Mesenteric fat pad (tissue), 1 donor: ENCODE data around the gene STAT2. TPM values are rescaled to one million over a fixed set of nuclear protein-coding genes. Genes with fewer than 3 reads are reported as not detected.
"Not testable (repeated sequence)": the region's sequence is repeated elsewhere in the genome, so short reads cannot be mapped to it uniquely, and the experiment has no call there.

Experiments used
- DNase-seq: peaks from one replicate; pipeline ENCODE4 v3.0.0-alpha.2; 2020; ENCODE audit warnings: low spot score
- total RNA-seq: library from RNA; stranded (reverse); fragmentation: NEBNext Ultra II Directional; extraction: Animal tissue kit (Norgen Biotek cat#: 25700); gene quantifications from one replicate; pipeline ENCODE4 v1.2.1, GENCODE V29; 2021
- donor health status: DM: yes; HTN: yes; CAD: no.

STAT2 gene
- total RNA-seq, 1 donor from 2014 or later: 216 TPM

DNA sequence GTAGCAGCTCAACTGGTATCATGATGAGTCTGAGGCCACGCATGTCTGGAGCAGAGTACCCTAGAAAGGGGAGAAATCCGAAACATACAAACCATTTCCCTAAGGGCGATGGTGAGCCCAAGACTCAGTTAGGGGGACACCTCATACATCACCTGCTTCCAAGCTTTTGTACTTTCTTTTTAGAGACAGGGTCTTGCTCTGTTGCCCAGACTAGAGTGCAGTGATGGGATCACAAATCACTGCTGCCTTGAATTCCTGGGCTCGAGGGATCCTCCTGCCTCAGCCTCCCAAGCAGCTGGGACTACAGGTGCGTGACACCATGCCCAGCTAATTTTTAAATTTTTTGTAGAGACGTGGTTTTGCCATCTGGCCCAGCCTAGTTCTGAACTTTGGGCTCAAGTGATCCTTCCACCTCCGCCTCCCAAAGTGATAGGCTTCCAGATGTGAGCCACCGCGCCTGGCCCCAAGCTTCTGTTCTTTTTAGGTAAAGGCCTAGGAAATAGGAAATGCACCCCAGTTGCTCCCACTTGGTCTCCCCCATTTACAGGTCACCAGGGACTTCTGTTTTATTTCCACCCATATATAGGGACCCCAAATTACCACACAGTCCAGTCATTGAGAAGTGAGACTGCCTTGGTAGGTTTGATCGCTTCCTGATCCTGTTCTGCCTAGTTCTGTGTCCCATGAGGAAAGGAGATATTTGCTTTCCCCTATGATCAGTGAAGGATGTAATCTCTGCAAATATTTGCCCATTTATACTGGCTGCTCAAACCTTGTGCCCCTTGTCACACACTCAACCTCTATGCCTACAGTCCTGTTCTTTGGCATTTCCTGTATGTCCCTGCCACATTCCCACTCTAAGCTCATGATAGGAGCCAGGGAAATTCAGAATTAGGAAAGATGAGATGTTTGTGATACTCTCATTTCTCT is 2.5 kb upstream of the STAT2 start, which contains the start of gene APOF:
APOF (minus strand) TSS at position 728 of the 930 bp plus-strand sequence; CDS start at position 616, 112 bp downstream.
- DNase-seq: no peak

DNA sequence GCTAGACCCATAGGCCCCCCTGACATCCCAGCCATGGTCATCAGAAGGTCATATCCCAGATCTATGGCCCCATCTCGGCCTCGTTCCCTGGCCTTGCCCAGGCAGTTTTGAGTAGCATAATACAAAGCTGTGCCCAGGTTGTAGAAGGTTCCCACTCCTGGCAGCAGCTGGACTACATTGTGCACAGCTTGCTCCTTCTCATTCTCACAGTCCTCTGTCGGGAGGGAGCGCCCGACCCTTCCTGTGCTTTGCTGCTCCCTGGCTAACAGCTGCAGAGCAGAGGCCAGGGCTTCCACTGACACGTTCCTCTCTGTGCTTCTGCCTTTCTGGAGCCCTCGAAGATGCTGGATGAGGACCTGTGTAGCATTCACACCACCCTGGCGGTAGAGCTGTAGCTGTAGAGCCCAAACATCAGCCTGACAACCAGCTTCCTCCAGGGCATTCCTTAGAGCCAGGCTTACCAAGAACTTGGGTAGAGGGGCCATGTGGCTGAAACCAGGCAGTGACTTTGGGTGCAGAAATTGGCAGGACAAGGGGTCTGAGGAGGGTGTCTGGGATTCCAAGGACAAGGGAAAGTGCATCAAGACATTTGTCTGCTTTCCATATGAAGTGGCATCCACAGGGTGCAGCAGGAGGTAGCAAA is 1.7 kb upstream of the STAT2 start:
- DNase-seq: no peak

DNA sequence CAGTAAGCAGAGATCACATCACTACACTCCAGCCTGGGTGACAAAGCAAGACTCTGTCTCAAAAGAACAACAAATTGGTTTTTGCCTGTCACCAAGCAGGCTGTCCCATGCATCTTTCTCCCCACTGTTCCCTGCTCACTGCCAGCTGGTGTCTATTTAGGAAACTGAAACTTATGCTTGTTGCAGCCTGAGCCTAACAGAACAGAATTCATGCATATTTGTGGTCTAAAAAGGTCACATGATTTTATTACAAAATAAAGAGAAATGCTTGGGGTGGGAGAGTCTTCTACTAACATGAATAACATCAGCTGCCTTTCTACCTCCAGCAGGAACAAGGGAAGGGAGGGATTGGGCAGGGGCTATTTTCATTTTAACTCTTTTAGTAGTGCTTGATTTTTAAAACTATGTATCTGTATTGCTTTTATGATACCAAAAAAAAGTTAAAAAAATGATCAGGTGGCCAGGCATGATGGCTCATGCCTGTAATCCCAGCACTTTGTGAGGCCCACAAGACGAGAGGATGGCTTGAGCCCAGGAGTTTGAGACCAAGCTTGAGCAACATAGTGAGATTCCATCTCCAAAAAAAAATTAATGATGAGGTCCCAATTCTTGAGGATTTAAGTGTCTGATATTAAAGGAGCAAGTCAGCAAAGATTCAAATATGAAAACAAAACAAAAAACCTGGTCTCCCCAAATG is 923 bp downstream of the STAT2 start:
- DNase-seq: no peak

DNA sequence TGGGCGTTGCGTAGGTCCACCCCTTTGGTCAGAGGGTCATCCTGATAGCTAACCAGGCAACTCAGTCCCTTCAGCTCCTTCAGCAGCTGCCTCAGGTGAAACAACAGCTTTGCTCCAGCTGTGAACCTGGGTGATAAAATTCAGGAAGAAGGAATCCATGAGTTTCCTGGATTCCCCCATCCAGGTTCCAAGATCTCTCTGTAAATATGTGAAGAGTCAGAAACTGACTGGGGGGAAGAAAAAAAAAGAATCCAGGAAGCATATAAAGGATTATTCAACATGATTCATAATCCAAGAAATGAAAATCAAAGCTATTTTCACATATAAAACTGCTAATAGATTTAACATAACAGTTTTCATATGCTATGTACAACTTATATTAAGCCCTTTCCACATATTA is 8.6 kb downstream of the STAT2 start:
- no peak for DNase-seq

DNA sequence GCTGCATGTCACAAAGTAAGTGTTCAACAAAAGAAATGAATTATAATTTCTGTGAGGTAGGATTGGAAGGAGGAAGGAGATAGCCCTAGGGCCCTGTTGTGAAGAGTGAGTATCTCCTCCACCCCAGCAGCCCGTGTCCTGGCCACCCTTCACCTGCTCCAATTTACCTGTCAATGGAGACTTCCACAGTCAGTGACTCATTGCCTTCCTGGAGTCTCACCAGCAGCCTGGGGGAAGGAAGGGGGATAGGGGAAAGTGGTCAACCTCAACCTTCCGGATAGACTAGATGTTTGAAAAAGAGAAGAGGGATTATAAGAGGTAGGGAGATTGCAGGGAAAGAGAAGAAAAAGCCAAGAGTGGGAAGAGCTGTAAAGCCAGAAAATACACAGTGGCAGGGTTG is 9.2 kb downstream of the STAT2 start:
- DNase-seq: no peak

DNA sequence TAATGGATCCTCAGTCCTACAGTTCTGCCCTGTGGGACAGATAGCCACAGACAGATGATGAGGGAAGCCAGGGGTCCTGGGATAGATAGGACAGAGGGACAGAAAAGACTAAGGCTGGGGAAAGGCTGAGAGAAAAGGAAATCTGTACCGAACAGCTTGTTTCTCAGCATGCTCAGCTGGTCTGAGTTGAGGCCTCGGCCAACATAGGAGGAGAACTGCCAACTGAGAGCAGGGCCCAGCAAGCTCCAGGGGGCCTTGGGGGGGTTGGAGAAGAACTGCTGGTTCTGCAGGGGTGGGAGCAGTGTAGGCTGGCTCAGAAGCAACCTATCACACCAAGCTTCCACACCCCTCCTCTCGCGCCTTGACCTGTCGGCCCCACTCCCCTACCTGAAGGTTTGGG is 11.1 kb downstream of the STAT2 start:
- DNase-seq: peak; percentile 43

DNA sequence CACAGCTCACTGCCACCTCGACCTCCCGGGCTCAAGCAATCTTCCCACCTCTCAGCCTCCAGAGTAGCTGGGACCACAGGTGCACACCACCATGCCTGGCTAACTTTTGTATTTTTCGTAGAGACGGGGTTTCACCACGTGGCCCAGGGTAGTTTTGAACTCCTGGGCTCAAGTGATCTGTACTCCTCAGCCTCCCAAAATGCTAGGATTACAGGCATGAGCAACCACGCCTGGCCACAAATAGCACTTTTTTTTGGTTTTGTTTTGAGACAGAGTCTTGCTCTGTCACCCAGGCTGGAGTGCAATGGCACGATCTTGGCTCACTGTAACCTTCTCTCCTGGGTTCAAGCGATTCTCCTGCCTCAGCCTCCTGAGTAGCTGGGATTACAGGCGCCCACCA is 12.7 kb downstream of the STAT2 start:
- not testable (repeated sequence) for DNase-seq

DNA sequence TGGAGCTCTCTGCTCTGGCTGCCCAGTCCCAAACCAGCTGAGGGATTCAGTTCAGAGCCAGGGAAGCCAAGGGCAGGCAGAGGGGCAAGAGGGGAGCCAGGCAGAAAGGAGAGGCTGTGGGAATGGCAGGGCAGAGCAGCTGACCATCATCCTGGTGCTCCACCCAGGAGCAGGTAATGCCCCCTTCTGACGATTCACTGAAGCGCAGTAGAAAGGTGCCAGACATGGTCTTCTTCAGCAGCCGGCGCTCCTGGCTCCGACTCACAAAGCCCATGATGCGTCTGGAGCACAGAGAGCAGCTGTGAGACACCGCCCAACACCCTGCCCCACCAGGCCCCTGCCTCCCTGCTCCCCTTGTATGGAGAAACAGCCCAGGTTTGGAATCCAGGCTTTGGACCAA is 13.2 kb downstream of the STAT2 start:
- no peak for DNase-seq

DNA sequence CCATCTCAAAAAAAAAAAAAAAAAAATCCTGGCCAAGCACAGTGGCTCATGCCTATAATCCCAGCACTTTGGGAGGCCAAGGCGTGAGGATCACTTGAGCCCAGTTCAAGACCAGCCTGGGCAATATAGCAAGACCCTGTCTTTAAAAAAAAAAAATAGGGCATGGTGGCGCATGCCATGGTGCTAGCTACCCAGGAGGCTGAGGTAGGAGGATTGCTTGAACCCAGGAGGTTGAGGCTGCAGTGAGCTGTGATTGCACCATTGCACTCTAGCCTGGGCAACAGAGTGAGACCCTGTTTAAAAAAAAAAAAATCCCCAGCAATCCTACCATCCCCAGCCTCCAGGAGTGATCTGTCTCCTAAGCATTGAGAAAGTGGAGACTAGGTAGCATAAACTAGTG is 17.6 kb downstream of the STAT2 start:
- not testable (repeated sequence) for DNase-seq

DNA sequence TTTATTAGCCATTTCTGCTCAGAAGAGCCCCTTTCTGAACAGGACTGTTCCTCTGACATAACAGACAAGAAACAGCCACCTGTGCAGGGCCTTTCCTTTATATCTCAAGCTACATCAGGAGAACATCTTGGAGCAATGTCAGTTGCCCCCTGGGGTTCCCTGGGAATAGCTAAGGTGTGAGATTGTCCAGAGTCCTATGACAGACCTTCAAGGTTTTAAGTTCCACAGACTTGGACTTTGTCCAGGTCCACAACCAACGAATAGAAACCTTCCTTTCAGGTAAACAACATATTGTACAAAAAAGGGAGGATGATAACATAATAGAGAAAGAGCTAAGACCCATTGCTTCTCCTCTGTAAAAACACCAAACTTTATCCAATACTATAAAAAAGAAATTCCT is 18.3 kb downstream of the STAT2 start:
- DNase-seq: no peak

DNA sequence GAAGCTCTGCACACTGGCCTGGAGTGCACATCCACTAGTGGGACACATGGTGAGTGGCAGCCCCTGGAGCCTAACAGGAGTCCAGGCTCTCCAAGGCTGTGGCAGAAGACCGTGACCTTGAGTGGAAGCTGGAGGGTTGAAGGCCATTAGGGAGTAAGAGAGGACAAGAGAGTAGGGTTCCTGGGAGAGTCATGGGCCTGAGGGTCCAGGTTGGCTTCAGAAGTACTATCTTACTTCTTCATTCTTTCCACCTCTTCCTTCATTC is 20.8 kb downstream of the STAT2 start:
- DNase-seq: no peak

DNA sequence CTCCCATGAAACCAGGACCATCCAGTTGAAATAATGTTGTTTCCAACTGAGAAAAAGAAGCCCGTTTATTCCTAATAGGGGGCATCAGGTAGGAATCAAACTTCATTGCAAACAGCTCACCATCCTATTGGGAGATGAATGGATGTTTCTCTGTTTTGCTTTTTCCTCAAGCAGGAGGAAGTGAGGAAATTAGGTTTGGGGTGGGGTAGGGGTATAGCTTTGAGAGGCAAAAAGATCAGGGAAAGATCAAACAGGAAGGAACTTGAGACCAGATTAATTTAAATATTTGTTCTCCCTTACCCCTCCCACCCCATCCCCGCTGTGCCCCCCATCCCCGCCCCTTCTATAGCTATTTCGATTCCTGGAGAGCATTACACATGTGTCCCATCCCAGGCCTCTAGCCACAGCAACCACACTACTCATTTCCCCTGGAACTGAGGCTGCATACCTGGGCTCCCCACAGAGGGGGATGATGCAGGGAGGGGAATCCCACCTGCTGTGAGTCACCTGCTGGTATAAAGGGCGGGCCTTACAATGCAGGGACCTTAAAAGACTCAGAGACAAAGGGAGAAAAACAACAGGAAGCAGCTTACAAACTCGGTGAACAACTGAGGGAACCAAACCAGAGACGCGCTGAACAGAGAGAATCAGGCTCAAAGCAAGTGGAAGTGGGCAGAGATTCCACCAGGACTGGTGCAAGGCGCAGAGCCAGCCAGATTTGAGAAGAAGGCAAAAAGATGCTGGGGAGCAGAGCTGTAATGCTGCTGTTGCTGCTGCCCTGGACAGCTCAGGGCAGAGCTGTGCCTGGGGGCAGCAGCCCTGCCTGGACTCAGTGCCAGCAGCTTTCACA is 21.4 kb downstream of the STAT2 start, which contains the start of gene IL23A:
IL23A (plus strand) TSS at position 577 of the 850 bp plus-strand sequence; CDS start at position 738, 161 bp downstream.
- no peak for DNase-seq

DNA sequence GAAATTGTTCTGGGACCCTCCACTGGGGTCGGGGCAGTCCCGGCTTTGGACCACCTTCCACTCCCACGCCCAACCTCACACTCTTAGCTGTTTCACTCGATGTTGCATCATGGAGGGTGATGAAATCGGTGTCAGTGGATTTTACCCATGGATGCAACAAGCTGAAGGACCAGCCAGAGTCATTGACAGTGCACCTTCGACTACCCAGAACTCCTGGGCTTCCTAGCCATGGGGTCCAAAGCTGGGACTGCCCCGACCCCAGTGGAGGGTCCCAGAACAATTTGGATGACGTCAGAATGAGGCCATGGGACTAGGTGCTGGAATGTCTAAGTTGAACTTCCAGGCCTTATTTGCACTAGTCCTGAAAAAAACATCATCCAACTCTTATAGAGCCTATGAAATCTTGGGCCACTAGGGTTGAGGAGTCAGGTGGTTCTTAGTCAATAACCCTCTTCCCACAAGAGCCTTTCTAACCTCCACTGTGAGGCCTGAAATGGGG is 22.1 kb downstream of the STAT2 start:
- DNase-seq: no peak

DNA sequence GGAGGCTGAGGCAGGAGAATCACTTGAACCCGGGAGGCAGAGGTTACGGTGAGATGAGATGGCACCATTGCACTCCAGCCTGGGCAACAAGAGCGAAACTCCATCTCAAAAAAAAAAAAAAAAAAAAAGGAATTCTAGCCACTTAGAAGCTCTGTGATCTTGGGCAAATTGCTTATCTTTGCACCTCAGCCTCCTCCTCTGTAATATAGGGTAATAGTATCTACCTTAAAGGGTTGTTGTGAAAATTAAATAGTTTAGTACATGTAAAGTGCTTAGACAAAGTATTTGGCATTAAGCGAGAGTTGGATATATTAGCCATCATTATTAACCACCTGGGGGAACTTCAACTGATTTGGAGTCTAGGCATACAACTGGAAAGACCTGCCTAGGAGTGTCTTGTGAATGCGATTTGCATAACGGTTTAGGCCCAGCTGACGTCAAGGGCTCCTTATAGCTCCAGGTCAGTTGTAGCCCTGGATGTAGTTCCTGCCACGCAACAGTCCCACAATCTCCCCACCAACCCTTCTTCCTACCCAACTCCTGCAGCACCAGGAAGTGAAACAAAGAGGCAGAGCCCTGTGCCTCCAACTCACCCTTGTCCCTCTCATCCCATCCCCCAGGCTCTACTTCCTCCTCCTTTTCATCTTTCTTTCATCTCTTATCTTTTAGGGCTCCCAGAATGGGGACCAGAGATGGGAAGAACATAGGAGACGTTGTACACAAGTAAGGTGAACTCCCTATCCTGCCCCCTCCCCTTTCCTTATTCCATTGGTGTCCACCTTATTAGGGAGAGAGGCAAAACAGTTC is 23.3 kb downstream of the STAT2 start:
- DNase-seq: no peak

DNA sequence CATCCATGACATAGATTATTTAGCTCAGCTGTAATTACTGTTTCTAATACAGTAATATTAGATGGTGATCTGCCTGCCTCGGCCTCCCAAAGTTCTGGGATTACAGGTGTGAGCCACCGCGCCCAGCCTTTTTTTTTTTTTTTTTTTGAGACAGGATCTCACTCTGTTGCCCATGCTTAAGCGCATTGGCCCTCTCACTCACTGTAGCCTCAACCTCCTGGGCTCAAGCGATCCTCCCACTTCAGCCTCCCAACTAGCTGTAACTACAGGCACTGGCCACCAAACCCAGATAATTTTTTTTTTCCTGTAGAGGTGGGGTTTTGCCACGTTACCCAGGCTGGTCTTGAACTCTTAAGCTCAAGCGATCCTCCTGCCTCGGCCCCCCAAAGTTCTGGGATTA is 24.4 kb downstream of the STAT2 start:
- not testable (repeated sequence) for DNase-seq

DNA sequence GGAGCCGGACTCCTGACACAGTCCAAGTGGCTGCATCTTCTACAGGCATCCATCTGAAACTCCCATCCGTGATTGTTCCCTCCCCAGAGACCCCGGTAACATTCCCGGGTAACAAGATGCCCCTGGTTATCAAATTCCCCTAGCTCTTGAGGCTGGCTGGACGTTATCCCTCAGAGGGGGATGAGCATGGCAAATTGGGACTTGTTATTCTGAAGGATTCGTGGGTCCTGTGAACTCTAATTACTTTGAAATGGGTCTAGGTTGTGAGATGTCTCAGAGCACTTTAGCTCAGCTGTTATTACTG is 25.5 kb downstream of the STAT2 start:
- DNase-seq: no peak

DNA sequence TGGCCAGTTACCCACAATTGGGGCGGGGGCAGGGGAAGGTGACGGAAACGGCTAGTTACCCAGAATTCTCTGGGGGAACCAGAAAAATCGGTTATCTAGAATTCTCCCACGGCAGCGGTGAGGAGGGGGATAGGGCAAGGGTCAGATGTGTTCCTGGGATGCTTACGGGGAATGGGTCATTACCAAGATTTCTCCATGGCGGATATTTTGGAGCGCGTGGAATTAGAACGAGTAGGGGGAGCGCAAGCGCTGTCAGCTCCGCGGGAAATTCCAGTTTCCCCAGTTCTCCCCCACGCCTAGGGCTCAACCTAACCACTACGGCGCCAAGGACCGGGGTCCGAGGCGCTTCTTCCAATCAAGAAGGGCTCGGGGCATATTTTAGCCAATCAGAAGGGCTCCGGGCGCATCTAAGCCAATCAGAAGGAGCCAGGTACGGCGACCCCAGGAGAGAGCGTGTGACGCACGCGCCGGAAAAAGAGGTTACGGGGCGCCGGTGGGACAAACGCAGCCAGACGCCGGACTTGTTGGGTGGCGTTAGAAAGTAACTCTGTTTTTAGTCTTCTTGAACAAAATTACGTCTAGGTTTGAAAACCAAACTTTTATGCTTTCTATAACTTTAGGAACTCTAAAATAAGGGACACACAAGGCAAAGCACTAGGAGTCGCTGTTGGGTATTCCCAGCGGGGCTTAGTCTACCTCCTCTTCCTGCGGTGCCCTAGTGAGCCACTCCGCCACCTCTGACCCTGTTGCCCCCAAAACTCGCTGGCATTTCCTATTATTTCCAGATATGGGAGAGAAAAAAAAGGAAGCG is 26.0 kb downstream of the STAT2 start, which contains the start of gene PAN2:
PAN2 (minus strand) TSS at position 322 of the 811 bp plus-strand sequence. CDS start 906 bp downstream, outside the sequence.
- DNase-seq: peak; percentile 97

DNA sequence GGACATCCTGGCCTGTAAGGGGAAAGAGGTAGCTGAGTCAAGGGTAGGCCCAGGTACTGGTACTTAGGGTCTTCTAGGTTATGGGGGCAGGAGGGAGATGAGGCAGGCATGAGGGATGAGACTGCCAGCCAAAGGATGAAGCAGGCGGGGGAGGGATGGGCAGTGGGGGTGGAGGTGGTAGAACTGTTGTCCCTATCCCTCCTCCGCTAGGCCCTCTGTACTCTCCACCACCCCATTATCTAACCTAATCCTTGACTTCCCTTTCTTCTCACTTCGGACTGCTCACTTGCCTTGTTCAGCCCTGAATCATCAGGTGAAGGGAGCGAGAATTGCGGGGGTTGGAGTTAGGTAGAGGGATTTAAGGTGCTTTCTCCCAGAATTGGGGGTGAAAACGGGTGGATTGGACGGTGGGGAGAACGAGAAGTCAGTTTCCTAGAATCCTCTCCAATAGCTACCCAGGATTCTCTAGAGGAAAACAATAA is 26.7 kb downstream of the STAT2 start:
- no peak for DNase-seq
